Neural cell (in vitro differentiated cells): ENCODE measurements around the gene QSOX2.

Experiments used
- CTCF ChIP-seq: fragments of 450-650 bp; IDR thresholded peaks from 2 replicates; pipeline ENCODE4 v1.5.1; 2014; ENCODE audit warnings: antibody characterized with exemption, mild to moderate bottlenecking, moderate library complexity; ENCODE audit not compliant: poor library complexity, severe bottlenecking
- EP300 ChIP-seq: fragments of 450-650 bp; conservative IDR thresholded peaks from 2 replicates; pipeline ENCODE4 v1.6.1; 2014; ENCODE audit warnings: antibody characterized with exemption, mild to moderate bottlenecking, moderate library complexity; ENCODE audit not compliant: poor library complexity, severe bottlenecking
- EZH2 ChIP-seq: fragments of 200-600, 300-800 bp; shearing (Covaris generic), sonication (generic); IDR thresholded peaks from 2 replicates; pipeline ENCODE4 v1.6.1; 2014; ENCODE audit warnings: antibody characterized with exemption, low read length, borderline replicate concordance, mild to moderate bottlenecking; ENCODE audit not compliant: insufficient read depth, poor library complexity, severe bottlenecking
- MXI1 ChIP-seq: fragments of 450-650 bp; conservative IDR thresholded peaks from 2 replicates; pipeline ENCODE4 v1.6.1; 2014; ENCODE audit warnings: antibody characterized with exemption, mild to moderate bottlenecking; ENCODE audit not compliant: poor library complexity, severe bottlenecking
- POLR2AphosphoS5 ChIP-seq: IDR thresholded peaks from 2 replicates; pipeline ENCODE4 v1.6.1; 2012
- RAD21 ChIP-seq: fragments of 450-650 bp; conservative IDR thresholded peaks from 2 replicates; pipeline ENCODE4 v1.6.1; 2014; ENCODE audit warnings: antibody characterized with exemption, mild to moderate bottlenecking, moderate library complexity
- REST ChIP-seq: IDR thresholded peaks from 2 replicates; pipeline ENCODE4 v1.6.1; 2012; ENCODE audit warnings: borderline replicate concordance
- TAF1 ChIP-seq: IDR thresholded peaks from 2 replicates; pipeline ENCODE4 v1.6.1; 2012; ENCODE audit warnings: low read depth

- TF ChIP-seq CTCF, result no peak
- TF ChIP-seq EZH2, result no peak
- TF ChIP-seq TAF1, result no peak
- no peak for TF ChIP-seq POLR2AphosphoS5
- no peak for TF ChIP-seq MXI1
- no peak for TF ChIP-seq EP300
- TF ChIP-seq RAD21, result no peak
- TF ChIP-seq REST, result no peak
Measured at GRCh38 chr9:136209232-136209631, 36.4 kb downstream of the QSOX2 start.
